Vagina (tissue), 2 donors: ENCODE results near the gene STK24. TPM values are rescaled to one million over a fixed set of nuclear protein-coding genes. Genes with fewer than 3 reads are reported as not detected.

Source experiments
- DNase-seq, 2 donors: peaks; one replicate each; pipeline ENCODE4 v3.0.0-alpha.2; 2017; ENCODE audit errors: extremely low spot score in 2 of 2
- H3K27ac ChIP-seq: fragments of 200-600 bp; sonication (generic); one replicate; pipeline ENCODE4 v1.5.1; 2019
- H3K27me3 ChIP-seq: fragments of 200-600 bp; sonication (generic); one replicate; pipeline ENCODE4 v1.5.1; 2019
- H3K36me3 ChIP-seq, 2 donors: fragments of 200-600 bp; sonication (generic); one replicate each; pipeline ENCODE4 v1.5.1; 2017 to 2019
- H3K4me1 ChIP-seq: fragments of 200-600 bp; sonication (generic); one replicate; pipeline ENCODE4 v1.5.1; 2019
- H3K4me3 ChIP-seq, 2 donors: fragments of 200-600 bp; sonication (generic); 1 replicate in 1 of 2; 2 replicates in 1 of 2; pipeline ENCODE4 v1.5.1; 2016 to 2019
- H3K9me3 ChIP-seq: fragments of 200-600 bp; sonication (generic); one replicate; pipeline ENCODE4 v1.5.1; 2019
- POLR2A ChIP-seq, 2 donors: fragments of 450-650 bp; IDR thresholded peaks; one replicate each; pipeline ENCODE4 v1.6.1; 2017; ENCODE audit warnings: antibody characterized with exemption in 2 of 2, mild to moderate bottlenecking in 2 of 2, moderate library complexity in 2 of 2
- POLR2AphosphoS5 ChIP-seq, 2 donors: sonication (generic); formaldehyde crosslinking; IDR thresholded peaks; one replicate each; pipeline ENCODE4 v1.9.0; 2017; ENCODE audit warnings: antibody characterized with exemption in 2 of 2, mild to moderate bottlenecking in 2 of 2, low read depth in 1 of 2; ENCODE audit not compliant: insufficient read depth in 1 of 2
- intact Hi-C: fragments of 100-400 bp; cut with DNase I; formaldehyde crosslinking; loops from one replicate; pipeline ENCODE4 v1.15.1; 2023
- total RNA-seq: library from RNA; depleted of rRNA; stranded (reverse); fragments of >200 nt; gene quantifications from one replicate; pipeline ENCODE4 v1.2.3, GENCODE V29; 2016
- TF ChIP-seq, protein P1 (sequence below), 3 experiments: fragments of 450-650 bp in 2 of 3; fragments of 200-600 bp in 1 of 3; sonication (generic) in 1 of 3; IDR thresholded peaks; one replicate each; pipeline ENCODE4 v1.5.1; 2017 to 2019; ENCODE audit warnings: antibody characterized with exemption in 3 of 3, mild to moderate bottlenecking in 2 of 3, moderate library complexity in 2 of 3

The STK24 gene
- total RNA-seq, 1 donor from 2014 or later: 82.5 TPM

DNA sequence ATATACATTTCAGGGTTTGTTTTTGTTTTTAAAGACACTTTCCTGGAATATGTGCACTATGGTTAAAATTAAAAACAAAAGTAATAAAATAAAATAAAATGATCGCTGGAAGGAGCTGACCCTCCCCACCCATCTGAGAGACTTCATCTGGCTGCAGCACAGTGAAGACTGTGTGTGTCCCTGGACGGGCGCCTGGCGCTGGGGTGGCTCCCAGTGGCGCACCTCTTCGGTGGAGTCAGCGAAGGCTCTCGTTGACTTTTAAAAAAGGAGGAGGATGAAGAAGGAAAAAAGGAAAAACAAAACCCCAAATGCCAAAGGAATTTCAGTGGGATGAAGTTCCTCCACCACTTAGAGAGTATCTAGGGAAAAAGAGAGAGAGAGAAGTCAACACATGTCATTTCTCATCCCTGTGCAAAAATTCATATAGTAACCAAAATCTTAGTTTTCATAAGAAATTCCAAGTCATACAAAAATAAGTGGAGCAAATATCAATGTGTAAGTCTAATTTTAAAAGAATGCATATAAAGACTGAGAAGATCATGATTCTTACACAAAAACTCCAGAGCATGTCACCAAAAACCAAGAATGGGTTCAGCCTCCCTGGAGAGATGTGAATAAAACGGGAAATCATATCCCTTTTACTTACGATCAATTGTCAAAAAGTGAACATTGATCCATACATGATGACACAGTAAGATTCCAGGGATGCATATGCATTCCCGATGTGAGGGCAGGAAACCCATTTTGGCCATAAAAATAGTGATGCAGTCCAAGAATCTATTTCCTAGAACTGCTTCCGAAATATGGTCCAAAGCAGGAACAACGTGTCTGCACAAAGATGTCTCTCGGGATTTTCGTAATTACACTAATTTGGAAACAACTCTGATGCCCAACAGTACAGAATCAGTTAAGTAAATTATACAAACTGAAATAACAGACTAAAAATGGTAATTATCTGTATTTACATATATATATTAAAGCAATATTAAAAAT is 123.8 kb downstream of the STK24 start:
- no peak for TF ChIP-seq POLR2AphosphoS5 (IDR thresholded peaks at IDR 0.05; ENCODE audit: insufficient read depth in 1 of 2, low read depth in 1 of 2)
- TF ChIP-seq, protein P1, sequence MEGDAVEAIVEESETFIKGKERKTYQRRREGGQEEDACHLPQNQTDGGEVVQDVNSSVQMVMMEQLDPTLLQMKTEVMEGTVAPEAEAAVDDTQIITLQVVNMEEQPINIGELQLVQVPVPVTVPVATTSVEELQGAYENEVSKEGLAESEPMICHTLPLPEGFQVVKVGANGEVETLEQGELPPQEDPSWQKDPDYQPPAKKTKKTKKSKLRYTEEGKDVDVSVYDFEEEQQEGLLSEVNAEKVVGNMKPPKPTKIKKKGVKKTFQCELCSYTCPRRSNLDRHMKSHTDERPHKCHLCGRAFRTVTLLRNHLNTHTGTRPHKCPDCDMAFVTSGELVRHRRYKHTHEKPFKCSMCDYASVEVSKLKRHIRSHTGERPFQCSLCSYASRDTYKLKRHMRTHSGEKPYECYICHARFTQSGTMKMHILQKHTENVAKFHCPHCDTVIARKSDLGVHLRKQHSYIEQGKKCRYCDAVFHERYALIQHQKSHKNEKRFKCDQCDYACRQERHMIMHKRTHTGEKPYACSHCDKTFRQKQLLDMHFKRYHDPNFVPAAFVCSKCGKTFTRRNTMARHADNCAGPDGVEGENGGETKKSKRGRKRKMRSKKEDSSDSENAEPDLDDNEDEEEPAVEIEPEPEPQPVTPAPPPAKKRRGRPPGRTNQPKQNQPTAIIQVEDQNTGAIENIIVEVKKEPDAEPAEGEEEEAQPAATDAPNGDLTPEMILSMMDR (IDR thresholded peaks at IDR 0.05): no peak
- no peak for TF ChIP-seq POLR2A (IDR thresholded peaks at IDR 0.05)
- H3K9me3 ChIP-seq: no peaks in the 10 kb centered on the region
- no peak overlapping the region for H3K4me3 ChIP-seq
- no peaks in the 10 kb centered on the region for H3K27me3 ChIP-seq
- peak overlapping the region; percentile 83 for H3K27ac ChIP-seq
- no peak for DNase-seq
- intact Hi-C loops: loop anchor here (5.0 kb wide), 2 partner anchors 44 to 124 kb away; partner anchors contain the start of gene STK24
- H3K4me1 ChIP-seq: peaks cover 74% of the 10 kb centered on the region
- peaks cover 0 to 35% of the 10 kb centered on the region in 2 donors for H3K36me3 ChIP-seq

DNA sequence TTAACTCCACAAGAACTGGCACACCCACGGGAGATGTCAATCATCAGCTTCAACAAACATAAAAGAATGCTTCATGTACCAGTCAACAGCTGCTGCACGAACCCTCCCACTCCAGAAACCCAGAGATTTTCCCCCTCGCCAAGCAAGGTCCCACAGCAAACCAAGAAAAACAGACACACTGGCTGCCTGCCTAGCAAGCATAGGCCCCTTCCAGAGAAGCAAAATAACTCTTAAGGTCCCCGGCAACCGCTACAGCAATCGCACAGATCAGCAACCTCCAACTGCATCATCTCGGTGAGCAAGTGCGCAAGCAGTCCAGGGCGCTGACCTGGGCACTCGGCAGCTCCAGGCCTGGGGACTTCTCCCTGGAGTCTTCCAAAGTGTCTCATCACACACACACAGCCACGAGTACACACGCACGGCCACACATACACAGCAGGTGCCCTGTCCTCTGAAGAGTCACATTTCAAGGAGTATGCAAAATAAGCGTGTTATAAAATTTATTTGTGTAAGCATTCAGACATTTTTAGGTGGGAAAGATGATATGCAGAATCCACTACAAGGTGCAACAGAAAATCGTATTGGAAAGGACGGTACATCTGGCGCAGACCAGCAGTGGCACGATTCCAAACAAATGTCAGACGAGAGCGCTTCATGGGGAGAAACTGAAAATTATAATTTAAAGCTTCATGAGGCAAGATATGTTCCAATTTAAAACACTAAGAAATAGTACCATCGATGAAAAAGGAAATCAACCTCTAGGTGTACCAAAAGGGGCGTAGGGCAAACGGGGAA is 125.0 kb downstream of the STK24 start:
- Histone ChIP-seq H3K9me3 (no peaks in the 10 kb centered on the region), H3K27me3 (no peaks in the 10 kb centered on the region), H3K36me3 (peaks cover 0 to 36% of the 10 kb centered on the region in 2 donors), H3K4me3 (no peak overlapping the region), H3K4me1 (peaks cover 74% of the 10 kb centered on the region), H3K27ac (peak overlapping the region; percentile 82)
- no peak for DNase-seq
- intact Hi-C loops: loop anchor here (5.0 kb wide), 2 partner anchors 45 to 125 kb away; partner anchors contain the start of gene STK24
- peak in 1 of 2 donors; percentile 60 for TF ChIP-seq POLR2AphosphoS5 (IDR thresholded peaks at IDR 0.05; ENCODE audit: insufficient read depth in 1 of 2, low read depth in 1 of 2)
- TF ChIP-seq, protein P1 (IDR thresholded peaks at IDR 0.05): no peak

DNA sequence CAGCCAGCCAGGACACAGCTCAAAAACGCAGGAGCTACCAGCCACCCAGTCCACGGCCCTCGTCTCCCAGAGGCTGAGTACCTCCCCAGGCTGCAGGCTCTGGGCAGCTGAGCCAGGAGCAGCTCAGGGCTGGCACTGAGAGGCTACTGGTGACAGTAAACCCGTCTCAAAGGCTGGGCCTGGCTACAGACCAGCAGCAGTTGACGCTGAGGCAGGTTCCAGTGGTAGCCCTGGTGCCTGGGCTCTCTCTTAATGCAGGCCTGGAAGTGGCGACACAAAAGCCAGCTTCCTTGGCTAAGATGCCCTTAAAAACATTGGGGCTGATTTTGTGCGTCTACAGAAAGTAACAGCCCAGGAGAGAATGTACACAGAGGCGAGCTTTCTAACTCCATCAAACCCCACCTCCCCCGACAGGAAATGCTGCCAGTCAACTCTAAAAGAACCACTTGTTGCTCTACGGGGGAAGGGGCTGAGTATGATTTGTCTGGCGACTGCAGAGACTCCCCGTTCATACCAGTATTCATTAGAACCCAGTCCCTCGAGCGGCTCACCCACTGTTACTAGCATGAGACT is 126.3 kb downstream of the STK24 start:
- no peaks in the 10 kb centered on the region for H3K27me3 ChIP-seq
- peak in 1 of 2 donors; percentile 54 for TF ChIP-seq POLR2AphosphoS5 (IDR thresholded peaks at IDR 0.05; ENCODE audit: insufficient read depth in 1 of 2, low read depth in 1 of 2)
- TF ChIP-seq, protein P1 (IDR thresholded peaks at IDR 0.05): no peak
- no peak for TF ChIP-seq POLR2A (IDR thresholded peaks at IDR 0.05)
- peaks cover 69% of the 10 kb centered on the region for H3K4me1 ChIP-seq
- intact Hi-C loops: loop anchor here (5.0 kb wide), 2 partner anchors 47 to 127 kb away; partner anchors contain the start of gene STK24
- DNase-seq: no peak
- H3K4me3 ChIP-seq: no peak overlapping the region
- peaks cover 0 to 28% of the 10 kb centered on the region in 2 donors for H3K36me3 ChIP-seq
- H3K9me3 ChIP-seq: no peaks in the 10 kb centered on the region
- peak overlapping the region; percentile 82 for H3K27ac ChIP-seq

DNA sequence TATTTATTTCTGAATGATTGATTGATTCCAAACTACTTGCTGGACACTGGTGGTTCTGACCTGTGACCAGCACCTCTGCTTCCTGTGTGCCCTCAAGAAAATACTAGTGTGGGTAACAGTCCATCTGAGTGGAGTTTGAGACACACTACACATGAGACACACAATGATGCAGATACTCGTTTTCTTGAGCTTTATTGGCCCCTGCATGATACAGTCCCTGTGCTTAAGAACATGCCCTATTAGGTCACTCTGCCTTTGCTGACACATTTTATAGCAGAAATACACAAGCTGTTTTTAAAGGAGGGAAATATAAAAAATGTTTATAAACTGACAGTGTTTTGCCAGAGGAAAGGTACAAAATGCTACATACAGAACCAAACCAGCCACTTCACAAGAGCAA is 126.9 kb downstream of the STK24 start:
- peak in 1 of 2 donors; percentile 24 for TF ChIP-seq POLR2AphosphoS5 (IDR thresholded peaks at IDR 0.05; ENCODE audit: insufficient read depth in 1 of 2, low read depth in 1 of 2)
- TF ChIP-seq, protein P1 (IDR thresholded peaks at IDR 0.05): no peak
- no peaks in the 10 kb centered on the region for H3K9me3 ChIP-seq
- peak overlapping the region; percentile 82 for H3K27ac ChIP-seq
- H3K4me1 ChIP-seq: peaks cover 72% of the 10 kb centered on the region
- DNase-seq: no peak
- no peak overlapping the region for H3K4me3 ChIP-seq
- H3K36me3 ChIP-seq: peaks cover 0 to 28% of the 10 kb centered on the region in 2 donors
- no peaks in the 10 kb centered on the region for H3K27me3 ChIP-seq
- intact Hi-C loops: loop anchor here (5.0 kb wide), 2 partner anchors 47 to 127 kb away; partner anchors contain the start of gene STK24
